ENCODE data around the gene MIF4GD.
A peak's percentile ranks its signal among the peaks of the same experiment; 100 is the strongest.

Gene MIF4GD, protein sequence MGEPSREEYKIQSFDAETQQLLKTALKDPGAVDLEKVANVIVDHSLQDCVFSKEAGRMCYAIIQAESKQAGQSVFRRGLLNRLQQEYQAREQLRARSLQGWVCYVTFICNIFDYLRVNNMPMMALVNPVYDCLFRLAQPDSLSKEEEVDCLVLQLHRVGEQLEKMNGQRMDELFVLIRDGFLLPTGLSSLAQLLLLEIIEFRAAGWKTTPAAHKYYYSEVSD

DNA sequence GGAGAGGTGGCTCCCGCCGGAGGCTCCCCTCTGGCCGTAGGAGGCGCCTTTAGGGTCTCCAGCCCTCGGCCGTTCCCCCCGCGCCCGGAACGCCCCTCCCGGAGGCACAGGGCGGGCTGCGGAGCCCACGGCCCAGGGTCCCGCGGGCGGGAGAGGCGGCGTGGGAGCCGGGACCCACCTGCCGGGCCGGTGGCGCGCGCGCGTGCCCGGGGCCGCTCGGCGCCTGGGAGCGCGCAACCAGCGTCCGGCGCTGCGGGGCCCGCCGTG is at the start of gene MIF4GD:
Gene MIF4GD, minus strand, starts transcription at position 266 of the 267 bp plus-strand sequence. CDS start 1,036 bp downstream, outside the sequence.
- peak within 1 kb of the TSS; percentile 98 for H3K4me3 ChIP-seq (ENCODE audit: low read depth, low read length)
- TF ChIP-seq, protein P1, sequence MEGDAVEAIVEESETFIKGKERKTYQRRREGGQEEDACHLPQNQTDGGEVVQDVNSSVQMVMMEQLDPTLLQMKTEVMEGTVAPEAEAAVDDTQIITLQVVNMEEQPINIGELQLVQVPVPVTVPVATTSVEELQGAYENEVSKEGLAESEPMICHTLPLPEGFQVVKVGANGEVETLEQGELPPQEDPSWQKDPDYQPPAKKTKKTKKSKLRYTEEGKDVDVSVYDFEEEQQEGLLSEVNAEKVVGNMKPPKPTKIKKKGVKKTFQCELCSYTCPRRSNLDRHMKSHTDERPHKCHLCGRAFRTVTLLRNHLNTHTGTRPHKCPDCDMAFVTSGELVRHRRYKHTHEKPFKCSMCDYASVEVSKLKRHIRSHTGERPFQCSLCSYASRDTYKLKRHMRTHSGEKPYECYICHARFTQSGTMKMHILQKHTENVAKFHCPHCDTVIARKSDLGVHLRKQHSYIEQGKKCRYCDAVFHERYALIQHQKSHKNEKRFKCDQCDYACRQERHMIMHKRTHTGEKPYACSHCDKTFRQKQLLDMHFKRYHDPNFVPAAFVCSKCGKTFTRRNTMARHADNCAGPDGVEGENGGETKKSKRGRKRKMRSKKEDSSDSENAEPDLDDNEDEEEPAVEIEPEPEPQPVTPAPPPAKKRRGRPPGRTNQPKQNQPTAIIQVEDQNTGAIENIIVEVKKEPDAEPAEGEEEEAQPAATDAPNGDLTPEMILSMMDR (IDR thresholded peaks at IDR 0.05; ENCODE audit: insufficient read depth, low read depth, low read length, missing control alignments): no peak
- DNase-seq (ENCODE audit: low read depth): no peak

DNA sequence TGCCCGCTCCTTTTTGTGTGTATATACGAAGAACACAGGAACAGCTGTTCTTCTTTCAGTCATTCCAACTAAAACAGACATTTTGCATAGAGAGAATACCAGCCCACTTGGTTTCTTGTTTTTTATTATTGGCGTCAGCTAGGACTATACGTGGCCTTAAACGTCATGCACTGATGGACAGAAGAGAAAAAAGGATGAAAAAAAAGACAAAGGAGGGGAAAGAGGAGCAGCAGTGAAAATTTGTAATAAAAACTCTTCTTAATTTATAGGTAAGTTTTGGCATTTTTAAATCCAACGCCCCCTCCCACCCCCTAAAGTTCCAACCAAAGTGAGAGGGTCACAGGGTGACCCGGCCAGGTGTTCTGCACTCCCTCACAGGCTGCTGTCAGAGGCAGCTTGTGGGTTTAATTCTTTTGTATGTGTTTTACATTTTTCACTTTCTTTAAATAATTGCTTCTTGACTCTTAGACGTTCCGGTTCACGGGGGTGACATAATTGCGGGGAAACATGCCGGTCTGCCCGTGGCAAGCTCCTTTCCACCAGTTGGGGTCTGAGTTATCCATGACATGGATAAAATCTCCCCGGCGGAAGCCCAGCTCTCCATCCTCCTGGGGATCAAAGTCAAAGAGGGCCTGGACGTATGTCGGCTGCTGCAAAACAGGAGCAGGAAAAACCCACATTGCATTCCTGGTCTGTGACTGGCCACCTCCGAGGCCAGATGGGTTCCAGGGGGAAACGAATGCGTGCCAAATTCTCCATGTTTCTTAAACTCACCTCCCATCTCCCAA is 49.1 kb upstream of the MIF4GD start:
- DNase-seq (ENCODE audit: low read depth): peak; percentile 82
- TF ChIP-seq, protein P1 (IDR thresholded peaks at IDR 0.05; ENCODE audit: insufficient read depth, low read depth, low read length, missing control alignments): no peak
- peak overlapping the region; percentile 49 for H3K4me3 ChIP-seq (ENCODE audit: low read depth, low read length)

DNA sequence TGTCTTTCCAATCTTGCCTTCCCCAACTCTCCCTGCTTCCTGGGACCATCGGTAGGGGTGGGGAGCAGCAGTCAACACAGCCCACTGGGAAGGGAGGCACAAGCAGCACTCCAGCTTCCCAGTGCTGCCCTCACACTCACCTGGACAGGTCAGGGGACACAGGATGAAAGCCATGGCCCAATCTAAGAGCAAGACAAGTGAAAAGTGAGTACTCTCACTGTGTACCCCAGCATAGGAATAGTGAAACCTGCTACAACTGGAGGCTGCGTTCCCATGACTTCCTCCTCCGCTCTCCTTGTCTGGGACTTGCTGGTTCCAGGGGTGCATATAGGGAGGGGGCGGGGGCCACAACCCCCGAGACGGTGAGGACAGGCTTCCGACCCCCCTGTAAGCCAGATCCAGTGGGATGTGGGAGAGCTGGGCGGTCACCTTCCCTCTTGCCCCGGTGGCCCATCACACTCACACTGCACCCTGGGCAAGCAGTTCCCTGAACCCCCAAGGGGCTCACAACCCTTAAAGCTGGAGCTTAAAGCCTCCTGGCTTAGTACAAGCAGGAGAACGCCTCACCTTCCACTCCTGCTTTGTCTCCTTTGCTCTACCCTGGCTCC is 47.7 kb upstream of the MIF4GD start:
- no peak for DNase-seq (ENCODE audit: low read depth)
- no peak overlapping the region for H3K4me3 ChIP-seq (ENCODE audit: low read depth, low read length)
- TF ChIP-seq, protein P1 (IDR thresholded peaks at IDR 0.05; ENCODE audit: insufficient read depth, low read depth, low read length, missing control alignments): no peak

DNA sequence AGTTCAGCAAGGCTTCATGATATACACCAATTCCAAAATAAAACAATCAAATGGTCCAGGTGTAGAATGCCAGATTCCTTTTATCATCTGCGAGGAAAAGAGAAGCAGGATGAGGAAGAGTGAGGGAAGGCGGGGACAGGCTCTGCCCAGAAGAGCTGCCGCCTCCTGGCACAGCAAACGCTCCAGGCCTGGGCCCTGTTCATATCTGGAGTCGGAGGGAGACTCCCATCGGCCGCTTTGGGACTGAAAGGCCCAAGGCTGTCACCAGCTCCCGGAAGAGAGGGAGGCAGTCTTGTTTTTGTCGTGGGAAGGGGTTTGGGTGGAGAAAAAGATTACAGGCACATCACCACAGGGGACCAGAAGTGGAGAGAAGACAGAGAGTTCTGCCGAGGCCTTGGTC is 47.2 kb upstream of the MIF4GD start:
- TF ChIP-seq, protein P1 (IDR thresholded peaks at IDR 0.05; ENCODE audit: insufficient read depth, low read depth, low read length, missing control alignments): no peak
- no peak for DNase-seq (ENCODE audit: low read depth)
- H3K4me3 ChIP-seq (ENCODE audit: low read depth, low read length): no peak overlapping the region

DNA sequence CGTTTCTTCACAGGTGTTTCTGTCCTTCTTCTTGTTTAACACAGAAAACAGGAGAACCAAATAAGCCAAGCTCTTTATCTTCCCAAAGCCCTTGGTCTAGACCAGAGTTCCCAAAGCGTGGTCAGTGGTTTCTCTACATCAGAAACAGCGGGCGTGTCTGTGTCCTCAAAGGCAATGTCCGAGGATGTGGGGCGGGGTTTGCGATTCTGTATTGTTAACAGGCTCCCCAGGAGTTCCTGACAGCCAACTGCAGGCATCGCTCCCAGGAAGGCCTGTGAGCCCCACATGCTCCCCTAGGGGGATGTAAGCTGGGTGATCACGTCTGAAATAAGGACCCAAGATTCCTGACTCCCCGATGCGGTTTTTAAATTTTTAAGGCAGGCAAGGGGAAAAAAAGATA is 46.6 kb upstream of the MIF4GD start:
- H3K4me3 ChIP-seq (ENCODE audit: low read depth, low read length): no peak overlapping the region

DNA sequence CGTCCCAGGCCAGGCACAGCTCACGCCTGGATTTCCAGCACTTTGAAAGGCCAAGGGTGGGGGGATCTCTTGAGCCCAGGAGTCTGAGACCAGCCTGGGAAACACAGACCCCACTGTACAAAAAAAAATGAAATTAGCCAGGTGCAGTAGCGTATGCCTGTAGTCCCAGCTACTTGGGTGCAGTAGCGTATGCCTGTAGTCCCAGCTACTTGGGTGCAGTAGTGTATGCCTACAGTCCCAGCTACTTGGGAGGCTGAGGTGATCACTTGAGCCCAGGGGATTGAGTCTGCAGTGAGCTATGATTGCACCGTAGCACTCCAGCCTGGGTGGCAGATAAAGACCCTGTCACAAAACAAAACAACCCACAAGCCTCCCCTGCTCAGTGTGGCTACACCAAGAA is 45.2 kb upstream of the MIF4GD start:
- no peak overlapping the region for H3K4me3 ChIP-seq (ENCODE audit: low read depth, low read length)
- peak; percentile 38 for DNase-seq (ENCODE audit: low read depth)
- TF ChIP-seq, protein P1 (IDR thresholded peaks at IDR 0.05; ENCODE audit: insufficient read depth, low read depth, low read length, missing control alignments): no peak

More for the DNA sequence above, 46.6 kb upstream of the MIF4GD start:
- TF ChIP-seq, protein P1 (IDR thresholded peaks at IDR 0.05; ENCODE audit: insufficient read depth, low read depth, low read length, missing control alignments): no peak
- no peak for DNase-seq (ENCODE audit: low read depth)
